ENCODE data around the gene IGFN1.

Gene IGFN1

GRCh38 chr1:201259476-201260235, 69.0 kb downstream of the IGFN1 start:
- intact Hi-C loops (cut with DNase I), result no loop called here
- DNase-seq, result peak in 2 of 10 donors; percentile 69 to 78

GRCh38 chr1:201260236-201260590, 69.6 kb downstream of the IGFN1 start:
- intact Hi-C loops (cut with DNase I), result no loop called here
- peak in 1 of 10 donors; percentile 77 for DNase-seq

GRCh38 chr1:201260648-201261311, 70.2 kb downstream of the IGFN1 start:
- intact Hi-C loops (cut with DNase I), result no loop called here
- DNase-seq, result peak in 1 of 10 donors; percentile 45

GRCh38 chr1:201261771-201262547, 71.3 kb downstream of the IGFN1 start:
- intact Hi-C loops (cut with DNase I), result no loop called here
- peak in 1 of 10 donors; percentile 43 for DNase-seq

- DNase-seq, result no peak
- intact Hi-C loops (cut with DNase I), result no loop called here
Observed at GRCh38 chr1:201262963-201263608, 72.5 kb downstream of the IGFN1 start.

- intact Hi-C loops (cut with DNase I), result no loop called here
- DNase-seq, result no peak
Observed at GRCh38 chr1:201264072-201264471, 73.4 kb downstream of the IGFN1 start.

- intact Hi-C loops (cut with DNase I), result no loop called here
- DNase-seq, result no peak
Observed at GRCh38 chr1:201264554-201264953, 73.9 kb downstream of the IGFN1 start.

- DNase-seq, result no peak
- intact Hi-C loops (cut with DNase I), result no loop called here
Observed at GRCh38 chr1:201265756-201266155, 75.1 kb downstream of the IGFN1 start.

GRCh38 chr1:201266276-201266675, 75.7 kb downstream of the IGFN1 start:
- intact Hi-C loops (cut with DNase I), result no loop called here
- DNase-seq, result no peak

- intact Hi-C loops (cut with DNase I), result no loop called here
- no peak for DNase-seq
Observed at GRCh38 chr1:201266774-201267173, 76.2 kb downstream of the IGFN1 start.

GRCh38 chr1:201267481-201268229, 77.0 kb downstream of the IGFN1 start:
- intact Hi-C loops (cut with DNase I), result no loop called here
- DNase-seq, result no peak

- peak in 6 of 10 donors; percentile 51 to 90 (median 65) for DNase-seq
- intact Hi-C loops (cut with DNase I), result no loop called here
Observed at GRCh38 chr1:201268604-201269151, 78.1 kb downstream of the IGFN1 start.

GRCh38 chr1:201269281-201269680, 78.7 kb downstream of the IGFN1 start:
- DNase-seq, result no peak
- intact Hi-C loops (cut with DNase I), result no loop called here

- no peak for DNase-seq
- intact Hi-C loops (cut with DNase I), result no loop called here
Observed at GRCh38 chr1:201269900-201270410, 79.3 kb downstream of the IGFN1 start.

GRCh38 chr1:201270616-201271390, 80.2 kb downstream of the IGFN1 start:
- intact Hi-C loops (cut with DNase I), result no loop called here
- DNase-seq, result no peak

- intact Hi-C loops (cut with DNase I), result no loop called here
- no peak for DNase-seq
Observed at GRCh38 chr1:201272799-201273198, 82.2 kb downstream of the IGFN1 start.

- intact Hi-C loops (cut with DNase I), result no loop called here
- DNase-seq, result no peak
Observed at GRCh38 chr1:201274616-201275252, 84.1 kb downstream of the IGFN1 start.

GRCh38 chr1:201275253-201275666, 84.6 kb downstream of the IGFN1 start:
- intact Hi-C loops (cut with DNase I), result no loop called here
- peak in 2 of 10 donors; percentile 55 to 84 for DNase-seq

All from posterior cingulate gyrus (tissue), 11 donors.